Measurements from ENCODE around the gene MAP1LC3C.

The MAP1LC3C gene

GRCh38 chr1:241968611-241969010 is 30.3 kb downstream of the MAP1LC3C start:
- Histone ChIP-seq H3F3A (ENCODE audit: insufficient read depth) (no peaks in the 10 kb centered on the region), H3K4me2 (ENCODE audit: low read depth, low read length, poor library complexity, severe bottlenecking) (no peak overlapping the region), H3K79me2 (ENCODE audit: insufficient read depth, low read length) (no peaks in the 10 kb centered on the region), H2AFZ (ENCODE audit: low read depth, low read length, severe bottlenecking) (no peak overlapping the region), H3K27ac (ENCODE audit: low read depth, low read length) (no peak overlapping the region), H3K27me3 (ENCODE audit: low read length) (no peaks in the 10 kb centered on the region), H3K9me3 (ENCODE audit: insufficient read depth, low read length) (no peaks in the 10 kb centered on the region), H4K20me1 (ENCODE audit: low read depth, low read length) (no peaks in the 10 kb centered on the region), H3K9me2 (replicated peaks; ENCODE audit: insufficient read depth, low read length) (no peaks in the 10 kb centered on the region), H3K36me3 (ENCODE audit: low read length) (no peaks in the 10 kb centered on the region), H3K9ac (ENCODE audit: low read length) (no peak overlapping the region), H3K4me3 (ENCODE audit: insufficient read depth, low read length, poor library complexity, severe bottlenecking) (no peak overlapping the region)
- no peak for TF ChIP-seq CTCF (IDR thresholded peaks at IDR 0.05; ENCODE audit: insufficient read depth, low read length, poor library complexity, severe bottlenecking)
- no peak for TF ChIP-seq EZH2phosphoT487 (conservative IDR thresholded peaks at IDR 0.05; ENCODE audit: low read length)

DNA sequence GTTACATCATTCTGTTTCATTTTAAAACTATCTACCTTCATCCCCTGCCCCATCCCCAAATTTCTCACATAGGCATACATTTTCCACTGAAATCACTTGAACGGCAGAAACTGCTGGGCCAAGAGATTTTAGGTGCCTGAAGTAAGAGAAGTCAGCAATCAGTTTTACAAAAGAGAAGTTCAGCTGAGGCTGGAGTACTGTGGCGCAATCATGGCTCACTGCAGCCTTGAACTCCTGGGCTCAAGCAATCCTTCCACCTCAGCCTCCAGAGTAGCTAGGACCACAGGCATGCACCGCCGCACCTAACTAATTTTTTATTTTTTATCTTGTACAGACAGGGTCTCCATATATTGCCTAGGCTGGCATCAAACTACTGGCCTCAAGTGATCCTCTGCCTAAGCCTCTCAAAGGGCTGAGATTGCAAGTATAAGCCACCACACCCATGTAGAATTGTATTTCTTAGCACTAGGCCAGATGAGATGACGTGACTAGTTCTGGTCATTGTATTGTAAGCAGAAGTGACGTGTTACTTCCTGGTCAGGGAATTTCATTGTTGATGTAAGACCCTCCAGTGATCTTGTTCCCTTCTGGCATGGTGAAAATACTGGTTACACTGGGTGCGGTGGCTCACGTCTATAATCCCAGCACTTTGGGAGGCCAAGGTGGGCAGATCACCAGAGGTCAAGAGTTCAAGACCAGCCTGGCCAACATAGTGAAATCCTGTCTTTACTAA is 34.2 kb downstream of the MAP1LC3C start:
- H3K9me2 ChIP-seq (replicated peaks; ENCODE audit: insufficient read depth, low read length): no peaks in the 10 kb centered on the region
- H3K9ac ChIP-seq (ENCODE audit: low read length): no peak overlapping the region
- H4K20me1 ChIP-seq (ENCODE audit: low read depth, low read length): no peaks in the 10 kb centered on the region
- H2AFZ ChIP-seq (ENCODE audit: low read depth, low read length, severe bottlenecking): no peak overlapping the region
- H3K27me3 ChIP-seq (ENCODE audit: low read length): no peaks in the 10 kb centered on the region
- no peak overlapping the region for H3K4me3 ChIP-seq (ENCODE audit: insufficient read depth, low read length, poor library complexity, severe bottlenecking)
- no peaks in the 10 kb centered on the region for H3K79me2 ChIP-seq (ENCODE audit: insufficient read depth, low read length)
- H3K9me3 ChIP-seq (ENCODE audit: insufficient read depth, low read length): no peaks in the 10 kb centered on the region
- H3K27ac ChIP-seq (ENCODE audit: low read depth, low read length): no peak overlapping the region
- no peak overlapping the region for H3K4me2 ChIP-seq (ENCODE audit: low read depth, low read length, poor library complexity, severe bottlenecking)
- TF ChIP-seq EZH2phosphoT487 (conservative IDR thresholded peaks at IDR 0.05; ENCODE audit: low read length) (no peak), CTCF (IDR thresholded peaks at IDR 0.05; ENCODE audit: insufficient read depth, low read length, poor library complexity, severe bottlenecking) (no peak)
- H3F3A ChIP-seq (ENCODE audit: insufficient read depth): no peaks in the 10 kb centered on the region
- no peaks in the 10 kb centered on the region for H3K36me3 ChIP-seq (ENCODE audit: low read length)

DNA sequence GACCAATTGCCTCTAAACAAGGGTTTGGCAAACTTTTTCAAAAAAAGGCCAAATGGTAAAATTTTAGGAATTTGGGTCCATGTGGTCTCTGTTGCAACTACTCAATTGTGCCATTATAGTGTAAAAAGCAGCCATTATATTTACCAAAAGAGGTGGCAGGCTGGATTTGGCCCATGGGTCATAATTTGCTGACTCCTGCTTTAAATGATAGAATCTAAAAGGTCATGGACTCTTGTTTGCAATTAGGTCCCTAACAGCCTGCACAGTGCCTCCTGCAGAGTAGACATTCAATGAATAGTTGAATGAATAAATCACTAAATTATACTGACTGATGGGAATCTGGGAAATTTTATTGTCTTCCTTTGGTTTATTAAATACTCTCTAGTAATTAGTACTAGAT is 35.2 kb downstream of the MAP1LC3C start:
- Histone ChIP-seq H2AFZ (ENCODE audit: low read depth, low read length, severe bottlenecking) (no peak overlapping the region), H3K9me2 (replicated peaks; ENCODE audit: insufficient read depth, low read length) (no peaks in the 10 kb centered on the region), H3F3A (ENCODE audit: insufficient read depth) (no peaks in the 10 kb centered on the region), H3K4me2 (ENCODE audit: low read depth, low read length, poor library complexity, severe bottlenecking) (no peak overlapping the region), H3K4me3 (ENCODE audit: insufficient read depth, low read length, poor library complexity, severe bottlenecking) (no peak overlapping the region), H3K27ac (ENCODE audit: low read depth, low read length) (no peak overlapping the region), H3K9me3 (ENCODE audit: insufficient read depth, low read length) (no peaks in the 10 kb centered on the region), H3K9ac (ENCODE audit: low read length) (no peak overlapping the region), H4K20me1 (ENCODE audit: low read depth, low read length) (no peaks in the 10 kb centered on the region), H3K36me3 (ENCODE audit: low read length) (no peaks in the 10 kb centered on the region), H3K79me2 (ENCODE audit: insufficient read depth, low read length) (no peaks in the 10 kb centered on the region), H3K27me3 (ENCODE audit: low read length) (no peaks in the 10 kb centered on the region)
- TF ChIP-seq CTCF (IDR thresholded peaks at IDR 0.05; ENCODE audit: insufficient read depth, low read length, poor library complexity, severe bottlenecking) (no peak), EZH2phosphoT487 (conservative IDR thresholded peaks at IDR 0.05; ENCODE audit: low read length) (no peak)
